ENCODE measurements around the gene KRTAP5-5. TPM values are rescaled to one million over a fixed set of nuclear protein-coding genes. Genes with fewer than 3 reads are reported as not detected.

Gene KRTAP5-5
- total and polyA plus RNA-seq, 2 of the 8 experiments (the other 6 are each of a cell fraction or from before 2014, with no cell fraction given): 0.09 TPM; not detected in 1

DNA sequence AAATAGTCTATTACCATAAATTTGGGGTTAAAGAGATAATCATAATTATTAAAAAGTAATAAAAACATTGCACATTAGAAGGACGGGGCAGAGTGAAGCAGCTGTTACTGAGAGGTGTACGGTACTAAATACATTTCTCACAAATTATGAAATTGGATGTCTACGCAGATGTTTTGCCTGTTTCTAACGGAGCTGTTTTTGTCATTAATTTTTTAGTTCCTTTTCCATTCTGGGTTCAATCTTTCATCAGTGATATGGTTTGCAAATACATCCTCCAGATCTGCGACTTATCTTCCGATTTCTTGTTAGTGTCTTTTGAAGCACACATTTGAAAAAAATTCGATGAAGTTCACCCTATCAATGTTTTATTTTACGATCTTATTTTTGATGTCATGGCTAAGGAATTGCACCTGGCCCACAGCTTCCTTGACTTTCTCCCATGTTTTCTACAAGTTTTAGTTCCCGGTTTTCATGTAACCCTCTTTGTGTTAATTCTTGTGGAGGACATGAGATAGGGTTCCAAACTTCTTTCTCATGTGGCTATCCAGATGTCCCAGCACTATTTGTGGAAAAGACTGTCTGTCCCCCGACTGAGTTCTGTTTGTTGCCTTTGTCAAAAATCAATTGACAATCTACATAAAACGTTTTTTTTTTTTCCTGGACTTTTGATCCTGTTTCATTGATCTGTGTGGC is 46.1 kb downstream of the KRTAP5-5 start (continued):
- no peak for TF ChIP-seq MAFK (IDR thresholded peaks at IDR 0.05; ENCODE audit: low read depth, low read length)
- no peak for TF ChIP-seq CHD2 (IDR thresholded peaks at IDR 0.05; ENCODE audit: low read length)
- TF ChIP-seq SP4 (IDR thresholded peaks at IDR 0.05; ENCODE audit: low read length): no peak
- TF ChIP-seq CHD1 (IDR thresholded peaks at IDR 0.05; ENCODE audit: low read depth, low read length): no peak
- no peak for TF ChIP-seq EP300 (IDR thresholded peaks at IDR 0.05; ENCODE audit: borderline replicate concordance in 1 of 2, low read depth in 2 of 2, low read length in 2 of 2)
- no peak for TF ChIP-seq RFX5 (IDR thresholded peaks at IDR 0.05; ENCODE audit: borderline replicate concordance, low read depth, low read length)
- no peak for TF ChIP-seq BACH1 (IDR thresholded peaks at IDR 0.05; ENCODE audit: low read length)
- TF ChIP-seq, protein P1, sequence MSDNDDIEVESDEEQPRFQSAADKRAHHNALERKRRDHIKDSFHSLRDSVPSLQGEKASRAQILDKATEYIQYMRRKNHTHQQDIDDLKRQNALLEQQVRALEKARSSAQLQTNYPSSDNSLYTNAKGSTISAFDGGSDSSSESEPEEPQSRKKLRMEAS (IDR thresholded peaks at IDR 0.05): no peak
